Measurements from ENCODE around the gene ZBTB7A. TPM values are rescaled to one million over a fixed set of nuclear protein-coding genes. Genes with fewer than 3 reads are reported as not detected.

The ZBTB7A gene
- total RNA-seq, 2 experiments from 2014 or later: 11.3 to 11.9 TPM

DNA sequence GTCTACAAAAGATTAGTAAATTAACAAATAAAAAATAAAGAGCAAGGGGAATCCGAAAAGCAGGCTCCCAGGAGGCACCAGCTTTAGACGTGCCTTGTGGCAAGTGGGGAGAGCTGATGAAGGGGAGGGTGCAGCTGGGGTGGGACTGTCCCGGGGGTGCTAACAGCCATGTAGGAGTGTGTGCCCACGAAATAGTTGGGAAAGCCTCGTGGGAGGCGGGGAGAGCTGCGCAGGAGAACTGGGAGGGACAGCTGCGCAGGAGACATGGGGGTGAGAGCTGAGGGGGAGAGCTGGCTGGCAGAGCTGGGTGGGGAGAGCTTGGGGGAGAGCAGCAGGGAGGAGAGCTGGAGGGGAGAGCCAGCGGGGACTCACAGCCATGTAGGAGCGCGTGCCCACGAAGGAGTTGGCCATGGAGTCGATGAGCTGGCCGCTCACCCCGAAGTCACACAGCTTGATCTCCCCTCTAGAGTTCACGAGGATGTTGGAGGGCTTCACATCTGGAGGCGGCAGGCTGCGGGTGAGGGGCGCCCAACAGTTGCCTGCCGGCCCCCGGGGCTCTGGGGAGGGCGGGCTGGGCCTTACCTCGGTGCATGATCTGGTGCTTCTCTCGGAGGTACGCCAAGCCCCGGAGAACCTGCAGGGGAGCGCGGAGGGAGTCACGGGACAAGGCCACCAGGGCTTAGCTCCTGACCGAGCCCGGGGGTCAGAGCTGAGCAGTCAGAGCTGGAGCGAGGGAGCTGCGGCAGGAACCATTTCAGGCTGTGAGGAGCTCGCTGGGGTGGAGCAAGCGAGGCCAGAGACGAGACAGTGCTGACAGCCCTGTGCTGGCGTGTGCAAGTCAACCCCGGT, 34.2 kb upstream of the ZBTB7A start:
- CTCF ChIA-PET: interaction anchor here (0.5 kb wide), 1 partner anchor 34 kb away, joined by 6 read pairs; no protein-coding TSS in a partner anchor
- Mint-ChIP-seq H3K4me3 (no peak overlapping the region), H3K36me3 (ENCODE audit: low read depth) (peaks cover 11% of the 10 kb centered on the region), H3K4me1 (ENCODE audit: low read depth) (peaks cover 21% of the 10 kb centered on the region), H3K27me3 (ENCODE audit: low read depth) (no peaks in the 10 kb centered on the region), H3K27ac (no peak overlapping the region), H3K9me3 (no peaks in the 10 kb centered on the region)
- no peak for DNase-seq
- intact Hi-C loops (cut with micrococcal nuclease): no loop called here

- intact Hi-C loops (cut with micrococcal nuclease): no loop called here
- peaks cover 10% of the 10 kb centered on the region for H3K36me3 Mint-ChIP-seq (ENCODE audit: low read depth)
- no peak overlapping the region for H3K4me3 Mint-ChIP-seq
- CTCF ChIA-PET: no interaction called here
- no peaks in the 10 kb centered on the region for H3K27me3 Mint-ChIP-seq (ENCODE audit: low read depth)
- peaks cover 4% of the 10 kb centered on the region for H3K4me1 Mint-ChIP-seq (ENCODE audit: low read depth)
- H3K9me3 Mint-ChIP-seq: no peaks in the 10 kb centered on the region
- H3K27ac Mint-ChIP-seq: no peak overlapping the region
- no peak for DNase-seq
Measured at GRCh38 chr19:4099041-4099764, 32.5 kb upstream of the ZBTB7A start.

- H3K36me3 Mint-ChIP-seq (ENCODE audit: low read depth): peaks cover 11% of the 10 kb centered on the region
- no peaks in the 10 kb centered on the region for H3K9me3 Mint-ChIP-seq
- CTCF ChIA-PET: no interaction called here
- H3K27me3 Mint-ChIP-seq (ENCODE audit: low read depth): no peaks in the 10 kb centered on the region
- H3K27ac Mint-ChIP-seq: no peak overlapping the region
- no peak for DNase-seq
- peaks cover under 1% of the 10 kb centered on the region for H3K4me1 Mint-ChIP-seq (ENCODE audit: low read depth)
- no peak overlapping the region for H3K4me3 Mint-ChIP-seq
- intact Hi-C loops (cut with micrococcal nuclease): no loop called here
Measured at GRCh38 chr19:4098493-4098892, 31.8 kb upstream of the ZBTB7A start.

DNA sequence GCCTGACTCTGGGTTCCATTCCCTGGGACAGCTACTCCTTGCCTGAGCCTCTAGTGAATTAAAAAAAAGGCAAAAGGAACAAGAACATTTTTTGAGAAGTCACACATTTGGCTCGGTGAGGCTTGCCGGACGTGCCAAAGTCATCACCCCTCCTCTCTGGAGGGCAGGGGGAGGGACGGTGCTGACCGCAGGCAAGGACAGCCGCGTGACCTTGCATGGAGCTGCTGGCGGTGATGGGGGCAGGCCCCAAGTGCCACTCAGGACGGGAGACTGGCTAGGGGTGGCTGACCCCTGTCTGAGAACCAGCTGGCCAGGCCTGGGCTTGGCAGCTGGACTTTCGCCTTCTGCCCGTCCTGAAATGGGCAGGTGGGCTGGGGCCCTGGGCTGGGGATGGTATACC, 30.8 kb upstream of the ZBTB7A start:
- no peak overlapping the region for H3K4me3 Mint-ChIP-seq
- H3K36me3 Mint-ChIP-seq (ENCODE audit: low read depth): peaks cover 12% of the 10 kb centered on the region
- H3K4me1 Mint-ChIP-seq (ENCODE audit: low read depth): no peaks in the 10 kb centered on the region
- intact Hi-C loops (cut with micrococcal nuclease): no loop called here
- DNase-seq: no peak
- CTCF ChIA-PET: no interaction called here
- H3K9me3 Mint-ChIP-seq: no peaks in the 10 kb centered on the region
- no peaks in the 10 kb centered on the region for H3K27me3 Mint-ChIP-seq (ENCODE audit: low read depth)
- H3K27ac Mint-ChIP-seq: no peak overlapping the region

DNA sequence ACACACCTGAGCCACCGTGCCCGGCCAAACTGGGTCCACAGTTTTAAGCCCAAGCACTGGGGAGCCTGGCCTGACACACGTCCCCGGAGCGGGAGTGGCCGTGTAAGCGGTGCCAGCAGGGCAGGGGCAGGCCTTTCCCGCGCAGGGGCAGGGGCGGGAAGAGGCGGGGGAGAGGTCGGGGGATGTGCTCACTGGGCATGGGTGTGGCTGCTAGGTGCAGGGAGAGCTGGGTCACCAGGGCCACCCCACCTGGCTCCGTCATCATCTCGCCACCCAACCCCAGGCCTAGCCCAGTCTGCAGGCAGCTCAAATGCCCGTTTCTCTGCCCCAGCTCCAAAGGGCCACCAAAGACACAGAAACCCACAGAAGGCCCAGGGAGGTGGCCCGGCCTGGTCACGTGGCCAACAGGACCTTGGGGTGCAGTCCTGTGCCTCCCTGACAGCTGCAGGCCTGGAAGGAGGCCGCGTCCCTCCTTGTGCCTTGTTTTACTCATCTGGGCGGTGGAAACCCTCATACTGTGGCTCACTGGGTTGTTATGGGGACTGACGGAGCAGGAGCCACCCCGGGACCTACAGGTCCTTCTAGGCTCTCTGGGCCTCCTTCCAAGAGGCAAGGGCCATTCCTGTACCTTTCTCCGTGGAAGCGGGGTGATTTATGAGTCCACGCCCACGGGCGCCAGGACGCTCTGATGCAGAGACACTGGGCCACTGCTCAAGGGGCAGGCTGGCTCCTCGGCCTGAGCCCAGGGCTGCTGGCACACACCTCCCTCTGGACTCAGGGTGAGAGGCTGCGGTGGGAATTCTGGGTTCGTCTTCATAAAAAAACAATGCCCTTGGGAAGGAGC, 29.6 kb upstream of the ZBTB7A start:
- DNase-seq: no peak
- Mint-ChIP-seq H3K36me3 (ENCODE audit: low read depth) (peaks cover 12% of the 10 kb centered on the region), H3K4me1 (ENCODE audit: low read depth) (no peaks in the 10 kb centered on the region), H3K27ac (no peak overlapping the region), H3K27me3 (ENCODE audit: low read depth) (no peaks in the 10 kb centered on the region), H3K9me3 (no peaks in the 10 kb centered on the region), H3K4me3 (no peak overlapping the region)
- intact Hi-C loops (cut with micrococcal nuclease): no loop called here
- CTCF ChIA-PET: no interaction called here

DNA sequence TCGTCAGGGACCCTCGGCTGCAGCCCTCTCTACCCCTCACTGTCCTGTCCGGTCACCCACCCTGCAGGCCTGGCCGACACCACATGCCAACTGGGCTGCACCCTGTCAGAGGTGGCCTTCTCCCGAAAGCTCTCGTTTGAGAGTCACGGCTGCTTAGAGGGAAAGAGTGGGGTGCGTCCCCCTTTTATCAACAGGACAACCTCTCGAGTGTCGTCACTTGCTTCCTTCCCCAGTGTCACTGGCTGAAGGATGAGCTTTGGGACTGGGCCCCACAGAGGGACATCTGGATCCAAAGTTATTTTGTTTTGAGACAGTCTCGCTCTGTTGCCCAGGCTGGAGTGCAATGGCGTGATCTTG, 28.8 kb upstream of the ZBTB7A start:
- H3K27ac Mint-ChIP-seq: no peak overlapping the region
- CTCF ChIA-PET: interaction anchor here (0.8 kb wide), 1 partner anchor 45 kb away, joined by 4 read pairs; no protein-coding TSS in a partner anchor
- no peaks in the 10 kb centered on the region for H3K9me3 Mint-ChIP-seq
- no peaks in the 10 kb centered on the region for H3K4me1 Mint-ChIP-seq (ENCODE audit: low read depth)
- DNase-seq: no peak
- intact Hi-C loops (cut with micrococcal nuclease): no loop called here
- H3K27me3 Mint-ChIP-seq (ENCODE audit: low read depth): no peaks in the 10 kb centered on the region
- H3K36me3 Mint-ChIP-seq (ENCODE audit: low read depth): peaks cover 11% of the 10 kb centered on the region
- H3K4me3 Mint-ChIP-seq: no peak overlapping the region

DNA sequence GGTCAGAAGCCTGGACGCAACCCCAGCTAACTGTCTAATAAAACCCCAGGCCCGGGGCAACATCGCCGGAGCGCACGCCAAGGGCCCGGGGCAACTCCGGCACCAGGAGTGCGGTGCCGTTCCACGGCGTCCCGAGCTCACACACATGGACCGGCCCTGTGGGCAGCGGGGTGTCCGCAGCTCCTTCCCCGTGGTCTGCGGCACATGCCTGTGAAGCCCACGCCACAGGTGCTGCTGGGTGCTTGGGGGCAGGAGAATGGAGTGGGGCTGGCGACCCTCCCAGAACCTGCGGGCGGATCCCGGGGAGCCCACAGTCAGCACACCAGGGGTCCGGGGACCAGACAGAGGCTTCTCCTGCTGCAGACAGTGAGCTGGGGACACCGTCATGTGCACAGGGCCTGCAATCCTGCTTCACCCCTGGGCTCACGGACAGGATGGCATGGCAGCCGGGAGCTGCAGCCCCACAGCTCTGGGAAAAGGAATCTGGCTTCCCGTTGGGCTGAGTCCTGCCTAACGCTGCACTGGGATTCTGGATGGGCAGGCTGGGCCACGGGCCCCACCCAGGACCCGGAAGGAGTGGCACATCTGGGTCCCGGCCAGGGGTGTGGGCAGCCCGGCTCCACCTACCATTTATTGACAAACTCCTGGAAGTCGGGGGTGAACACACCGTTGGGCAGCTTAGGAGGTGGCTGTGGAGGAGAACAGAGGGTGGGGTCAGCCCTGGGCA, 28.2 kb upstream of the ZBTB7A start:
- no peaks in the 10 kb centered on the region for H3K27me3 Mint-ChIP-seq (ENCODE audit: low read depth)
- H3K36me3 Mint-ChIP-seq (ENCODE audit: low read depth): peaks cover 9% of the 10 kb centered on the region
- CTCF ChIA-PET: interaction anchor here (0.8 kb wide), 1 partner anchor 46 kb away, joined by 4 read pairs; no protein-coding TSS in a partner anchor
- intact Hi-C loops (cut with micrococcal nuclease): no loop called here
- H3K9me3 Mint-ChIP-seq: no peaks in the 10 kb centered on the region
- peaks cover 2% of the 10 kb centered on the region for H3K4me1 Mint-ChIP-seq (ENCODE audit: low read depth)
- DNase-seq: no peak
- H3K27ac Mint-ChIP-seq: no peak overlapping the region
- H3K4me3 Mint-ChIP-seq: no peak overlapping the region

- Mint-ChIP-seq H3K36me3 (ENCODE audit: low read depth) (peaks cover 9% of the 10 kb centered on the region), H3K27me3 (ENCODE audit: low read depth) (no peaks in the 10 kb centered on the region), H3K4me3 (no peak overlapping the region), H3K9me3 (no peaks in the 10 kb centered on the region), H3K27ac (no peak overlapping the region), H3K4me1 (ENCODE audit: low read depth) (peaks cover 8% of the 10 kb centered on the region)
- no peak for DNase-seq
- intact Hi-C loops (cut with micrococcal nuclease): no loop called here
- CTCF ChIA-PET: no interaction called here
Measured at GRCh38 chr19:4094291-4094690, 27.6 kb upstream of the ZBTB7A start.

GRCh38 chr19:4093643-4094175, 27.0 kb upstream of the ZBTB7A start:
- Mint-ChIP-seq H3K4me3 (no peak overlapping the region), H3K27me3 (ENCODE audit: low read depth) (no peaks in the 10 kb centered on the region), H3K9me3 (no peaks in the 10 kb centered on the region), H3K27ac (no peak overlapping the region), H3K4me1 (ENCODE audit: low read depth) (peaks cover 14% of the 10 kb centered on the region), H3K36me3 (ENCODE audit: low read depth) (peaks cover 9% of the 10 kb centered on the region)
- CTCF ChIA-PET: interaction anchor here (1.1 to 1.2 kb wide), 2 partner anchors 46 to 153 kb away, joined by 3 to 4 read pairs; partner anchors contain the start of gene YJU2
- no peak for DNase-seq
- intact Hi-C loops (cut with micrococcal nuclease): no loop called here

DNA sequence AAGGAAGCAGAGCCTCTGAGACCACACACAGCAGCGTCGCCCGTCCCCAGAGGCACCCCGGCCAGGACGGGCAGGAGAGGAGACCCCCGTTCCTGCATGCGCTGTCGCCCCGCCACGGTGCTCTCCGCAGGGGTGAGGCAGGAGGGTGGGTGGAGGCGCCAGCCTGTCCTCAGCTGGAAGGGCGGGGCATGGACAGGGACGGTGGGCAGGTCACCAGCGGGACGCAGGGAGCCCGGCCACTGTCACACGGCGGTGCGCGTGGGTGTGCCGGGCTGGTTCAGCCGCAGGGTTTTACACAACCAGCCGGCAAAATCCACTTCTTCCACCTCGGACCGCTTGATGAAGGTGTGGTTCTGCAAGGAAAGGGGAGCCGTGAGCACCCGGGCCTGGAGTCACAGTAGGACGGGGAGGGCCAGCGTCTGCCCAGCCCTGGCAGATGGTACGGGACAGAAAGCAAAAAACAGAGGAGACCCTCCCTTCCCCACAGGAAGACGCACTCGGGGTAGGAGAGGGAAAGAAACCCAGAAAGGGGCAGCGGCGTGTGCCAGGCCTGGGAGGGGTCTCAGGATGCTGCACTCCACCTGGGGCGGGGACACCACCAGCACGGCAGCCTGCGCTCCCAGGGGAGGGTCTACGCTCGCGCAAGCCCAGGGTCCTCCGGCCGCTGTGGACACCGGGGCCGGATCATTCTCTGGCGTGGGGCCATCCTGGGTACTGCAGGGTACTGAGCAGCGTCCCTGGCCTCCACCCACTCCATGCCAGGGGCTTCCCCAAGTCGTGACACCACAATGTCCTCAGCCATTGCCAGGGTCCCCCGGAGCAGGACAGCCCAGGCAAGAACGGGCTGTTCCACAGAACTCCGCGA, 23.9 kb upstream of the ZBTB7A start:
- CTCF ChIA-PET: interaction anchor here (0.9 to 1.3 kb wide), 2 partner anchors 48 to 103 kb away, joined by 3 to 4 read pairs; no protein-coding TSS in a partner anchor
- intact Hi-C loops (cut with micrococcal nuclease): no loop called here
- no peak for DNase-seq
- Mint-ChIP-seq H3K4me1 (ENCODE audit: low read depth) (peaks cover 41% of the 10 kb centered on the region), H3K36me3 (ENCODE audit: low read depth) (peaks cover 5% of the 10 kb centered on the region), H3K4me3 (no peak overlapping the region), H3K9me3 (no peaks in the 10 kb centered on the region), H3K27me3 (ENCODE audit: low read depth) (no peaks in the 10 kb centered on the region), H3K27ac (no peak overlapping the region)

GRCh38 chr19:4089946-4090345, 23.2 kb upstream of the ZBTB7A start:
- Mint-ChIP-seq H3K36me3 (ENCODE audit: low read depth) (peaks cover 5% of the 10 kb centered on the region), H3K9me3 (no peaks in the 10 kb centered on the region), H3K4me3 (no peak overlapping the region), H3K27me3 (ENCODE audit: low read depth) (no peaks in the 10 kb centered on the region), H3K4me1 (ENCODE audit: low read depth) (peaks cover 41% of the 10 kb centered on the region), H3K27ac (peak overlapping the region; percentile 81)
- intact Hi-C loops (cut with micrococcal nuclease): no loop called here
- CTCF ChIA-PET: interaction anchor here (0.9 to 1.3 kb wide), 2 partner anchors 49 to 102 kb away, joined by 3 to 4 read pairs; no protein-coding TSS in a partner anchor
- DNase-seq: no peak

Measured in activated naive CD4-positive, alpha-beta T cell treated with anti-CD3 and anti-CD28 coated beads for 36 hours (primary cell).